WTC11 (cell line): ENCODE measurements around the gene CREBRF. TPM values are rescaled to one million over a fixed set of nuclear protein-coding genes. Genes with fewer than 3 reads are reported as not detected.

Experiments used
- ETV6 ChIP-seq: sonication (generic); formaldehyde crosslinking; IDR thresholded peaks from 2 replicates; pipeline ENCODE4 v1.8.1; 2022; ENCODE audit warnings: mild to moderate bottlenecking, missing genetic modification reagents
- IRF2 ChIP-seq: sonication (generic); formaldehyde crosslinking; IDR thresholded peaks from 2 replicates; pipeline ENCODE4 v1.8.0; 2022; ENCODE audit warnings: low read depth, missing genetic modification reagents, borderline replicate concordance
- MYBL2 ChIP-seq: sonication (generic); formaldehyde crosslinking; IDR thresholded peaks from 2 replicates; pipeline ENCODE4 v1.8.1; 2023; ENCODE audit warnings: mild to moderate bottlenecking, moderate library complexity, missing genetic modification reagents
- NFE2L1 ChIP-seq: sonication (generic); formaldehyde crosslinking; IDR thresholded peaks from 2 replicates; pipeline ENCODE4 v1.8.1; 2023; ENCODE audit warnings: missing genetic modification reagents
- NR3C1 ChIP-seq: sonication (generic); formaldehyde crosslinking; conservative IDR thresholded peaks from 2 replicates; pipeline ENCODE4 v1.8.1; 2023; ENCODE audit warnings: low read depth, mild to moderate bottlenecking, missing genetic modification reagents
- PRRX2 ChIP-seq: fragments of 250-450 bp; sonication (Bioruptor Pico); IDR thresholded peaks from 2 replicates; pipeline ENCODE4 v1.8.0; 2021; ENCODE audit warnings: mild to moderate bottlenecking
- RORB ChIP-seq: fragments of 250-450 bp; sonication (Bioruptor Pico); IDR thresholded peaks from 2 replicates; pipeline ENCODE4 v1.9.0; 2021; ENCODE audit warnings: mild to moderate bottlenecking
- SMAD4 ChIP-seq: sonication (generic); formaldehyde crosslinking; IDR thresholded peaks from 2 replicates; pipeline ENCODE4 v1.8.0; 2022; ENCODE audit warnings: mild to moderate bottlenecking, missing genetic modification reagents
- TEAD1 ChIP-seq: sonication (generic); formaldehyde crosslinking; IDR thresholded peaks from 2 replicates; pipeline ENCODE4 v1.8.0; 2022; ENCODE audit warnings: mild to moderate bottlenecking, missing genetic modification reagents
- ZNF121 ChIP-seq: sonication (generic); formaldehyde crosslinking; IDR thresholded peaks from 2 replicates; pipeline ENCODE4 v1.8.0; 2023; ENCODE audit warnings: missing genetic modification reagents
- ZNF219 ChIP-seq: sonication (generic); formaldehyde crosslinking; IDR thresholded peaks from 2 replicates; pipeline ENCODE4 v1.8.0; 2023; ENCODE audit warnings: missing genetic modification reagents, mild to moderate bottlenecking, borderline replicate concordance
- total RNA-seq: library from RNA; stranded (reverse); gene quantifications from 3 replicates; pipeline ENCODE4 v1.2.3, GENCODE V29; 2021
- TF ChIP-seq, protein P1 (sequence below): fragments of 250-450 bp; sonication (Bioruptor Pico); IDR thresholded peaks from 2 replicates; pipeline ENCODE4 v1.9.0; 2021; ENCODE audit warnings: mild to moderate bottlenecking, borderline replicate concordance
- TF ChIP-seq, protein P2 (sequence below): sonication (generic); formaldehyde crosslinking; IDR thresholded peaks from 2 replicates; pipeline ENCODE4 v1.8.1; 2023; ENCODE audit warnings: mild to moderate bottlenecking, missing genetic modification reagents, moderate library complexity
- TF ChIP-seq, protein P3 (sequence below): sonication (generic); formaldehyde crosslinking; conservative IDR thresholded peaks from 2 replicates; pipeline ENCODE4 v1.8.1; 2023; ENCODE audit warnings: mild to moderate bottlenecking, low read depth, missing genetic modification reagents, moderate library complexity
- TF ChIP-seq, protein P4 (sequence below): fragments of 250-450 bp; sonication (Bioruptor Pico); IDR thresholded peaks from 2 replicates; pipeline ENCODE4 v1.9.0; 2021; ENCODE audit warnings: mild to moderate bottlenecking
- TF ChIP-seq, protein P5 (sequence below): fragments of 250-450 bp; sonication (Bioruptor Pico); IDR thresholded peaks from 2 replicates; pipeline ENCODE4 v1.9.0; 2021; ENCODE audit warnings: moderate library complexity, mild to moderate bottlenecking, inconsistent platforms, borderline replicate concordance
- TF ChIP-seq, protein P6 (sequence below): fragments of 200-600 bp; IDR thresholded peaks from 2 replicates; pipeline ENCODE4 v1.8.0; 2022; ENCODE audit warnings: antibody characterized with exemption
- TF ChIP-seq, protein P7 (sequence below): sonication (generic); formaldehyde crosslinking; conservative IDR thresholded peaks from 2 replicates; pipeline ENCODE4 v1.8.1; 2022; ENCODE audit warnings: mild to moderate bottlenecking, missing genetic modification reagents
- TF ChIP-seq, protein P8 (sequence below): sonication (generic); formaldehyde crosslinking; IDR thresholded peaks from 2 replicates; pipeline ENCODE4 v1.8.0; 2022; ENCODE audit warnings: mild to moderate bottlenecking, missing genetic modification reagents
- TF ChIP-seq, protein P9 (sequence below): sonication (generic); formaldehyde crosslinking; IDR thresholded peaks from 2 replicates; pipeline ENCODE4 v1.8.1; 2023; ENCODE audit warnings: mild to moderate bottlenecking, missing genetic modification reagents, moderate library complexity

The CREBRF gene
- total RNA-seq, 1 experiment from 2014 or later: 5.7 TPM

DNA sequence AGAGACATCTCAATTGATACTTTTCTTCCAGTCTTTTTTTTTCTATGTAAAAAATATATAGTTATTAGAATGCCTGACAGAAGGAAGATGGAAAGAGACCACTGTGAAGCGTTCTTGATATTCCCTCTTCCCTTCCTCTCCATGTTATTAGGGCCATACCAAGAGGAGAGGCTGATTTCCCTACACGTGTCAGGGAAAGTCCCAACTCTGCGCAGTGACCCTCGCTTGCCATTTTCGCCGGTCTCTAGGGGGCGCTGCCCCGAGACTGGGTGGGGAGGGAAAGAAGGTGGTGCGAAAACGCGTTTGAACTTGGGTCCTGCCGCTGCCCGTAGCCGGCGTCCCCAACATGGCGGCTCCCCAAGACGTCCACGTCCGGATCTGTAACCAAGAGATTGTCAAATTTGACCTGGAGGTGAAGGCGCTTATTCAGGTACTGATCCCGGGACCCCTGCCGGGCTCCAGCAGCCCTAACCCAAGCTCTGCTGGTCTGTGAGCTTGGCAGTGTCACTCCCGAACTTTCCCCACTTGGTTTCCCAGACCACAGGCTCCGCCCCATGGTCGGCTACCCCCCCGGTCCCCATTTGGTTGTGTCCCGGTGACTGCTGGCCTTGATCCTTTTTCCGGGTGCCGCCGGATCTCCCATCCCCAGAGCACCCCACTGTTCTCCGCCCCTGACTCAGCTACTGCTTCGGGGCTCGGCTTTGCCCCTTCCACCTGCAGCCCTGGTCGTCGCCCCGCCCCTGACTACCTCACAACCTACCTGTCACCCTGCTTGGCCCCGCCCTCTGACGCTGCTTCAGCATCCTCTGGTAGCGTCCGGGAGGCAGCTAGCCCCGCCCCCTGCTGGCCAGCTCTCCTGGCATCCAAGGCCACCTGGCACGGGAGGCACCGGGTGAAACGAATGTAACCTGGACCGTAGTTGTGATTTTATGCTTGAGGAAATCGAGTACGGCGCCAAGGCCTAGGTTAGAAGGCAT lies 88.3 kb downstream of the CREBRF start, which contains the start of gene BNIP1 (continued):
- TF ChIP-seq, protein P1, sequence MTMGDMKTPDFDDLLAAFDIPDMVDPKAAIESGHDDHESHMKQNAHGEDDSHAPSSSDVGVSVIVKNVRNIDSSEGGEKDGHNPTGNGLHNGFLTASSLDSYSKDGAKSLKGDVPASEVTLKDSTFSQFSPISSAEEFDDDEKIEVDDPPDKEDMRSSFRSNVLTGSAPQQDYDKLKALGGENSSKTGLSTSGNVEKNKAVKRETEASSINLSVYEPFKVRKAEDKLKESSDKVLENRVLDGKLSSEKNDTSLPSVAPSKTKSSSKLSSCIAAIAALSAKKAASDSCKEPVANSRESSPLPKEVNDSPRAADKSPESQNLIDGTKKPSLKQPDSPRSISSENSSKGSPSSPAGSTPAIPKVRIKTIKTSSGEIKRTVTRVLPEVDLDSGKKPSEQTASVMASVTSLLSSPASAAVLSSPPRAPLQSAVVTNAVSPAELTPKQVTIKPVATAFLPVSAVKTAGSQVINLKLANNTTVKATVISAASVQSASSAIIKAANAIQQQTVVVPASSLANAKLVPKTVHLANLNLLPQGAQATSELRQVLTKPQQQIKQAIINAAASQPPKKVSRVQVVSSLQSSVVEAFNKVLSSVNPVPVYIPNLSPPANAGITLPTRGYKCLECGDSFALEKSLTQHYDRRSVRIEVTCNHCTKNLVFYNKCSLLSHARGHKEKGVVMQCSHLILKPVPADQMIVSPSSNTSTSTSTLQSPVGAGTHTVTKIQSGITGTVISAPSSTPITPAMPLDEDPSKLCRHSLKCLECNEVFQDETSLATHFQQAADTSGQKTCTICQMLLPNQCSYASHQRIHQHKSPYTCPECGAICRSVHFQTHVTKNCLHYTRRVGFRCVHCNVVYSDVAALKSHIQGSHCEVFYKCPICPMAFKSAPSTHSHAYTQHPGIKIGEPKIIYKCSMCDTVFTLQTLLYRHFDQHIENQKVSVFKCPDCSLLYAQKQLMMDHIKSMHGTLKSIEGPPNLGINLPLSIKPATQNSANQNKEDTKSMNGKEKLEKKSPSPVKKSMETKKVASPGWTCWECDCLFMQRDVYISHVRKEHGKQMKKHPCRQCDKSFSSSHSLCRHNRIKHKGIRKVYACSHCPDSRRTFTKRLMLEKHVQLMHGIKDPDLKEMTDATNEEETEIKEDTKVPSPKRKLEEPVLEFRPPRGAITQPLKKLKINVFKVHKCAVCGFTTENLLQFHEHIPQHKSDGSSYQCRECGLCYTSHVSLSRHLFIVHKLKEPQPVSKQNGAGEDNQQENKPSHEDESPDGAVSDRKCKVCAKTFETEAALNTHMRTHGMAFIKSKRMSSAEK: no peak
- TF ChIP-seq, protein P2, sequence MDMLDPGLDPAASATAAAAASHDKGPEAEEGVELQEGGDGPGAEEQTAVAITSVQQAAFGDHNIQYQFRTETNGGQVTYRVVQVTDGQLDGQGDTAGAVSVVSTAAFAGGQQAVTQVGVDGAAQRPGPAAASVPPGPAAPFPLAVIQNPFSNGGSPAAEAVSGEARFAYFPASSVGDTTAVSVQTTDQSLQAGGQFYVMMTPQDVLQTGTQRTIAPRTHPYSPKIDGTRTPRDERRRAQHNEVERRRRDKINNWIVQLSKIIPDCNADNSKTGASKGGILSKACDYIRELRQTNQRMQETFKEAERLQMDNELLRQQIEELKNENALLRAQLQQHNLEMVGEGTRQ (CRISPR knock-in tag): peak; percentile 21; the same call in 1 of the 2 replicates
- TF ChIP-seq, protein P3, sequence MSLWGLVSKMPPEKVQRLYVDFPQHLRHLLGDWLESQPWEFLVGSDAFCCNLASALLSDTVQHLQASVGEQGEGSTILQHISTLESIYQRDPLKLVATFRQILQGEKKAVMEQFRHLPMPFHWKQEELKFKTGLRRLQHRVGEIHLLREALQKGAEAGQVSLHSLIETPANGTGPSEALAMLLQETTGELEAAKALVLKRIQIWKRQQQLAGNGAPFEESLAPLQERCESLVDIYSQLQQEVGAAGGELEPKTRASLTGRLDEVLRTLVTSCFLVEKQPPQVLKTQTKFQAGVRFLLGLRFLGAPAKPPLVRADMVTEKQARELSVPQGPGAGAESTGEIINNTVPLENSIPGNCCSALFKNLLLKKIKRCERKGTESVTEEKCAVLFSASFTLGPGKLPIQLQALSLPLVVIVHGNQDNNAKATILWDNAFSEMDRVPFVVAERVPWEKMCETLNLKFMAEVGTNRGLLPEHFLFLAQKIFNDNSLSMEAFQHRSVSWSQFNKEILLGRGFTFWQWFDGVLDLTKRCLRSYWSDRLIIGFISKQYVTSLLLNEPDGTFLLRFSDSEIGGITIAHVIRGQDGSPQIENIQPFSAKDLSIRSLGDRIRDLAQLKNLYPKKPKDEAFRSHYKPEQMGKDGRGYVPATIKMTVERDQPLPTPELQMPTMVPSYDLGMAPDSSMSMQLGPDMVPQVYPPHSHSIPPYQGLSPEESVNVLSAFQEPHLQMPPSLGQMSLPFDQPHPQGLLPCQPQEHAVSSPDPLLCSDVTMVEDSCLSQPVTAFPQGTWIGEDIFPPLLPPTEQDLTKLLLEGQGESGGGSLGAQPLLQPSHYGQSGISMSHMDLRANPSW (CRISPR knock-in tag): no peak
- TF ChIP-seq MYBL2 (CRISPR knock-in tag): peak; percentile 22; the same call in 1 of the 2 replicates
- no peak for TF ChIP-seq IRF2 (CRISPR knock-in tag)
- TF ChIP-seq, protein P4, sequence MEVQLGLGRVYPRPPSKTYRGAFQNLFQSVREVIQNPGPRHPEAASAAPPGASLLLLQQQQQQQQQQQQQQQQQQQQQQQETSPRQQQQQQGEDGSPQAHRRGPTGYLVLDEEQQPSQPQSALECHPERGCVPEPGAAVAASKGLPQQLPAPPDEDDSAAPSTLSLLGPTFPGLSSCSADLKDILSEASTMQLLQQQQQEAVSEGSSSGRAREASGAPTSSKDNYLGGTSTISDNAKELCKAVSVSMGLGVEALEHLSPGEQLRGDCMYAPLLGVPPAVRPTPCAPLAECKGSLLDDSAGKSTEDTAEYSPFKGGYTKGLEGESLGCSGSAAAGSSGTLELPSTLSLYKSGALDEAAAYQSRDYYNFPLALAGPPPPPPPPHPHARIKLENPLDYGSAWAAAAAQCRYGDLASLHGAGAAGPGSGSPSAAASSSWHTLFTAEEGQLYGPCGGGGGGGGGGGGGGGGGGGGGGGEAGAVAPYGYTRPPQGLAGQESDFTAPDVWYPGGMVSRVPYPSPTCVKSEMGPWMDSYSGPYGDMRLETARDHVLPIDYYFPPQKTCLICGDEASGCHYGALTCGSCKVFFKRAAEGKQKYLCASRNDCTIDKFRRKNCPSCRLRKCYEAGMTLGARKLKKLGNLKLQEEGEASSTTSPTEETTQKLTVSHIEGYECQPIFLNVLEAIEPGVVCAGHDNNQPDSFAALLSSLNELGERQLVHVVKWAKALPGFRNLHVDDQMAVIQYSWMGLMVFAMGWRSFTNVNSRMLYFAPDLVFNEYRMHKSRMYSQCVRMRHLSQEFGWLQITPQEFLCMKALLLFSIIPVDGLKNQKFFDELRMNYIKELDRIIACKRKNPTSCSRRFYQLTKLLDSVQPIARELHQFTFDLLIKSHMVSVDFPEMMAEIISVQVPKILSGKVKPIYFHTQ (CRISPR knock-in tag): no peak
- no peak for TF ChIP-seq NR3C1 (CRISPR knock-in tag)
- 0 out of 2 replicates have a peak, but pooled peaks have one; percentile 35 for TF ChIP-seq NFE2L1 (CRISPR knock-in tag)
- no peak for TF ChIP-seq ZNF121 (CRISPR knock-in tag)
- TF ChIP-seq RORB (CRISPR knock-in tag): no peak
- TF ChIP-seq TEAD1 (CRISPR knock-in tag): no peak
- no peak for TF ChIP-seq ZNF219
- TF ChIP-seq SMAD4 (CRISPR knock-in tag): no peak
- TF ChIP-seq PRRX2 (CRISPR knock-in tag): no peak
- TF ChIP-seq, protein P5, sequence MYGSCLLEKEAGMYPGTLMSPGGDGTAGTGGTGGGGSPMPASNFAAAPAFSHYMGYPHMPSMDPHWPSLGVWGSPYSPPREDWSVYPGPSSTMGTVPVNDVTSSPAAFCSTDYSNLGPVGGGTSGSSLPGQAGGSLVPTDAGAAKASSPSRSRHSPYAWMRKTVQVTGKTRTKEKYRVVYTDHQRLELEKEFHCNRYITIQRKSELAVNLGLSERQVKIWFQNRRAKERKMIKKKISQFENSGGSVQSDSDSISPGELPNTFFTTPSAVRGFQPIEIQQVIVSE (CRISPR knock-in tag): no peak
- TF ChIP-seq, protein P6, sequence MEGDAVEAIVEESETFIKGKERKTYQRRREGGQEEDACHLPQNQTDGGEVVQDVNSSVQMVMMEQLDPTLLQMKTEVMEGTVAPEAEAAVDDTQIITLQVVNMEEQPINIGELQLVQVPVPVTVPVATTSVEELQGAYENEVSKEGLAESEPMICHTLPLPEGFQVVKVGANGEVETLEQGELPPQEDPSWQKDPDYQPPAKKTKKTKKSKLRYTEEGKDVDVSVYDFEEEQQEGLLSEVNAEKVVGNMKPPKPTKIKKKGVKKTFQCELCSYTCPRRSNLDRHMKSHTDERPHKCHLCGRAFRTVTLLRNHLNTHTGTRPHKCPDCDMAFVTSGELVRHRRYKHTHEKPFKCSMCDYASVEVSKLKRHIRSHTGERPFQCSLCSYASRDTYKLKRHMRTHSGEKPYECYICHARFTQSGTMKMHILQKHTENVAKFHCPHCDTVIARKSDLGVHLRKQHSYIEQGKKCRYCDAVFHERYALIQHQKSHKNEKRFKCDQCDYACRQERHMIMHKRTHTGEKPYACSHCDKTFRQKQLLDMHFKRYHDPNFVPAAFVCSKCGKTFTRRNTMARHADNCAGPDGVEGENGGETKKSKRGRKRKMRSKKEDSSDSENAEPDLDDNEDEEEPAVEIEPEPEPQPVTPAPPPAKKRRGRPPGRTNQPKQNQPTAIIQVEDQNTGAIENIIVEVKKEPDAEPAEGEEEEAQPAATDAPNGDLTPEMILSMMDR: peak; percentile 83
- TF ChIP-seq, protein P7, sequence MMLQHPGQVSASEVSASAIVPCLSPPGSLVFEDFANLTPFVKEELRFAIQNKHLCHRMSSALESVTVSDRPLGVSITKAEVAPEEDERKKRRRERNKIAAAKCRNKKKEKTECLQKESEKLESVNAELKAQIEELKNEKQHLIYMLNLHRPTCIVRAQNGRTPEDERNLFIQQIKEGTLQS (CRISPR knock-in tag): no peak
- peak; percentile 77; the same call in 1 of the 2 replicates for TF ChIP-seq ETV6 (CRISPR knock-in tag)
- TF ChIP-seq, protein P8, sequence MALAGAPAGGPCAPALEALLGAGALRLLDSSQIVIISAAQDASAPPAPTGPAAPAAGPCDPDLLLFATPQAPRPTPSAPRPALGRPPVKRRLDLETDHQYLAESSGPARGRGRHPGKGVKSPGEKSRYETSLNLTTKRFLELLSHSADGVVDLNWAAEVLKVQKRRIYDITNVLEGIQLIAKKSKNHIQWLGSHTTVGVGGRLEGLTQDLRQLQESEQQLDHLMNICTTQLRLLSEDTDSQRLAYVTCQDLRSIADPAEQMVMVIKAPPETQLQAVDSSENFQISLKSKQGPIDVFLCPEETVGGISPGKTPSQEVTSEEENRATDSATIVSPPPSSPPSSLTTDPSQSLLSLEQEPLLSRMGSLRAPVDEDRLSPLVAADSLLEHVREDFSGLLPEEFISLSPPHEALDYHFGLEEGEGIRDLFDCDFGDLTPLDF (CRISPR knock-in tag): no peak
- TF ChIP-seq, protein P9, sequence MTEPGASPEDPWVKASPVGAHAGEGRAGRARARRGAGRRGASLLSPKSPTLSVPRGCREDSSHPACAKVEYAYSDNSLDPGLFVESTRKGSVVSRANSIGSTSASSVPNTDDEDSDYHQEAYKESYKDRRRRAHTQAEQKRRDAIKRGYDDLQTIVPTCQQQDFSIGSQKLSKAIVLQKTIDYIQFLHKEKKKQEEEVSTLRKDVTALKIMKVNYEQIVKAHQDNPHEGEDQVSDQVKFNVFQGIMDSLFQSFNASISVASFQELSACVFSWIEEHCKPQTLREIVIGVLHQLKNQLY (CRISPR knock-in tag): no peak
